NCI-H128 (cell line): ENCODE measurements around the gene DNMT3A.
A peak's percentile ranks its signal among the peaks of the same experiment; 100 is the strongest.

ENCODE experiments used
- DNase-seq: peaks from one replicate; lab custom pipeline; 2025; ENCODE audit not compliant: unreplicated experiment; lab: John Stamatoyannopoulos, UW

The DNMT3A gene

GRCh38 chr2:25328152-25329085 is 13.3 kb downstream of the DNMT3A start:
- no peak for DNase-seq

- no peak for DNase-seq
Observed at GRCh38 chr2:25326326-25327013, 15.3 kb downstream of the DNMT3A start.

- no peak for DNase-seq
Observed at GRCh38 chr2:25324905-25325592, 16.7 kb downstream of the DNMT3A start.

- no peak for DNase-seq
Observed at GRCh38 chr2:25324251-25324650, 17.5 kb downstream of the DNMT3A start.

DNA sequence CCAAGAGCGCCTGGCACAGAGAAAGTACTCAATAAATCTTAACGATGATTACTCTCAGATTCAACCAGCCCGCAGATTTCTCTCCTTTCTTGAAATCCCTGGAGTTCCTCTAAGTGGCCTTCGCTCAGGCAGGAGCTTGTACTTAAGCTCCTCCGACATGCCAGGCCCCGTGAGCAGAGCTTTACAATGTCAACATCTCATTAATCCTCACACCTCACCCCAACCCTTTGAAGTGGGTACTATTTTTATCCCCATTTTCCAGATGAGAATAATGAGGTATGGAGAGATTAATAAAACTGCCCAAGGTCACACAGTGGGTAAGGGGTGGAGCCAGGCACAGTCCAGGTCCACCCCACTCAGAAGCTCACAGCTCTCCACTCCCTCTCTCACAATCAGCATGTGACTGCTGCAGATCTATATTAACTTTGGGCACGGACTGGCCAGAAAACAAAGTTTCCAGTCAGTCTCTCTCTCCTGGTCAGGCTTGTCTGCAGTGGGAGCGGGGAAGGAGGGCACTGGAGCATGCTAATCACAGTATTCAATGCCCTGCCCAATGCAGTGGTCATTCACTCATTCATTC is 18.0 kb downstream of the DNMT3A start:
- DNase-seq: no peak

- no peak for DNase-seq
Observed at GRCh38 chr2:25323042-25323514, 18.6 kb downstream of the DNMT3A start.

- DNase-seq: no peak
Observed at GRCh38 chr2:25322312-25322711, 19.4 kb downstream of the DNMT3A start.

GRCh38 chr2:25320077-25320476 is 21.6 kb downstream of the DNMT3A start:
- DNase-seq: no peak

GRCh38 chr2:25316101-25316500 is 25.6 kb downstream of the DNMT3A start:
- DNase-seq: no peak

DNA sequence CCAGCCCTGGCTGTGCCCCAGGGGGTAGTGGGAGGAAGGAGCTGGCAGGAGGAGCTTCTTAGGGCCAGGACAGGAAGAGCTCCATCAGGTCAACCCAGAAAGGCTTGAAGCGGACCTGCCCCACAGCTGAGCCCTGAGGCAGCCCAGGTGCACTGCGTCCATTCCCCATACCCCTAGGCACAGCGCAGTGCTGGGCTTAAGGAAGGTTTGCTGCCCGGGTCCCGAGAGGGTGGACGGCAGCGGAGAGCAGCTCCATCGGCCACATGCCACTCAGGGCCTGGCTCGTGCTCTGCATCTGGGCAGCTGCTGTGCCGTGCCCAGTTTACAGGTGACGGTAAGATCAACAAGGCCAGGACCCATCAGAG is 26.4 kb downstream of the DNMT3A start:
- no peak for DNase-seq

GRCh38 chr2:25314514-25315315 is 27.0 kb downstream of the DNMT3A start:
- no peak for DNase-seq

DNA sequence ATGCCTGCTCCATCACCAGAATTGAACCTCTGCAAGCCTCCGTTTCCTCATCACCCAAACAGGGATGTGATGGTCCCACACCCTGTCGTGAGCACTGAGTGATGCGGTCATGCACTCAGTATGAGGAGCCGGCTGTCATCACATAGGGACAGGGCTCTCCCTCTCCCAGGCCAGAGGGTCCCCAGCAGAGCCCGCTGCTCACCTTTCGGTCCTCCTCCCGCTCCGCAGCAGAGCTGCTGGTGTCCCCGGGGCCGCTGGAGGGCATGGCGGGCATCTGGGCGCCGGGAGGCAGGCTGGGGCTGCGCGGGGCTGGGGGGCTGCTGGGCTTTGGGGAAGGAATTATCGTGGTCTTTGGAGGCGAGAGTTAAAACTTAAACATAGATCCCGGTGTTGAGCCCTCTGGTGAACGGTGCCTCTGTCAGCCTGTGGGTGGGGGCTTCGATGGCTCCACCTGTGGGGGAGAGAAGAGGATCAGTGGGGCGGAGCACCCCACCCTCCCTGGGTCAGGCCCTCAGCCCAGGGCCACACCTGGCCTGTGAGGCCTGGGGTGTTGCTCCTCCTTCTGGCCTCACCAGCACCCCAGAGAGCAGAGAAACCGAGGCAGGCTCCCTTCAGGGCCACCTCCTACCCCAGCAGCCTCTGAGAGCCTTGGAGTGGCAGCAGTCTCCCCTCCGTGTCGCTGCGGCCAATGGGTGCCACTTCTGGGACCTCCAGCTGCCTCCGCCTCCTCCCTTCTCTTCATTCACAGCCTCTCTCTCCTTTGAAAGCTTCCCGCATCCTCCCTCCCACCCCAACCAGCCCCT is 27.8 kb downstream of the DNMT3A start:
- no peak for DNase-seq

DNA sequence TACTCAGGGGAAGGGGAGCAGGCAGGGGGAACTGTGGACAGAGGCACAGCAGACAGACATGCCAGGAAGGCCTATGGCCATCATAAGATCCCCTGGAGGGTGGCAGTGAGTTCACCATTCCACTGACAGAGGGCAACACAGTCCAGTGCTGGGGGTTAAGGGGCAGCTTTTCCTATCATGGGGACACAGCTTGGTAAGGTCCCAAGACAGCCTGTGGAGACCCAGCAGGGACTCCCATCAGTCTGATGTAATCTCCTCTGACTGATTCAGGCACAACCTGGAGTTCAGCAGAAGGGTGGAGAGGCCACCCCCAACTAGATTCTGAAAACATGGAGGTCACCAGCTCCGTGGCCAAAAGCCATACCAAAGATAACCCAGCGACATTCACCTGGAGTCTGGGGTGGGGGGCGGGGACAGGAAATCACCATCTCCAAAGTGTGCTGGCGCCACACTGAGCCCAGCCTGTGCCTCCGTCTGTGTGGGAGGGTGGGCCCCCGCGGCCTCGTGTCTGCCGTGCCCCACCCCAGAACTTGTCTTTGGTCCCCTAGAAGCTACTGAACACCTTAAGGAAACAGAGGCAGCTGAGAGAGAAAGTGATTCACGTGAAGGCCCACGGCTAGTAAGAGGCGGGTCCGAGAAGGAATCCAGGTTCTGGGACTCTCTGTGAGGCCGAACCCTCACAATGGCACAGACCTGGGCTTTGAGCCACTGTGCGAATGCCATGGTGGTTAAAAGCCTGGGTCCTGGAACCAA is 28.6 kb downstream of the DNMT3A start:
- DNase-seq: no peak

DNA sequence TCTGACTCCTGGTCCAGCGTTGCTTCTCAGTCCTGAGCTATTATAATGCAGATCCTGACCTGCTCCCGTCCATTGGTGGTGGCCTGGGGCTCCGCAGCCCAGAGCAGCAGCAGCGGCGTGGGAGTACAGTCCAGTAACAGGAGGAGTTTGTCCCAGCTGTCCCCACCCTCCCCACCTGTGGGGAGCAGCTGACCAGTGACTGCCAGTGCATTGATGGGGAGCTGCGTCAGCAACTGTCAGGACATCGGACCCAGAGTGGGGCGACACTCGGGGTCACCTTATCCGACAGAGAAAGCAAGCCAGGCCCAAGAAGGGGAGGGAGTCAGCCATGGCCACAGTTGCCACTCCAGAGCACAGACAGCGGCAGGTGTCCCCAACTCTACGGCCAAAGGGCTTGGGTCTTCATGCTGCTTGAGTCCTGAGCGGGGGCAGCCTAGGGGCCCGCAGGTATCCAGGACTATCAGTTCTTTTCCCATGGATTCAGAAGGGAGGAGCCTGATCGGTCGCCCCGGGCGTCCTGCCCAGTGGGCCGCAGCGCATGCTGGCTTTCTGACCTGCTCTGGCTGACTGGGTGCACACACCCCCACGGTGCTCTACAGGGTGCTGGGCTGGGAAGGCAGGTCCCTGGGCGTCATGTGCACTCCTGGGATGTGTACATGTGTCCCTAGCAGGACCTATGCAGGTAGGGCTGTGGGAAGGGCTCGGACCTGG is 29.7 kb downstream of the DNMT3A start:
- no peak for DNase-seq

- peak; percentile 75 for DNase-seq
Observed at GRCh38 chr2:25310965-25311864, 30.5 kb downstream of the DNMT3A start.

- no peak for DNase-seq
Observed at GRCh38 chr2:25310709-25310964, 31.1 kb downstream of the DNMT3A start.

DNA sequence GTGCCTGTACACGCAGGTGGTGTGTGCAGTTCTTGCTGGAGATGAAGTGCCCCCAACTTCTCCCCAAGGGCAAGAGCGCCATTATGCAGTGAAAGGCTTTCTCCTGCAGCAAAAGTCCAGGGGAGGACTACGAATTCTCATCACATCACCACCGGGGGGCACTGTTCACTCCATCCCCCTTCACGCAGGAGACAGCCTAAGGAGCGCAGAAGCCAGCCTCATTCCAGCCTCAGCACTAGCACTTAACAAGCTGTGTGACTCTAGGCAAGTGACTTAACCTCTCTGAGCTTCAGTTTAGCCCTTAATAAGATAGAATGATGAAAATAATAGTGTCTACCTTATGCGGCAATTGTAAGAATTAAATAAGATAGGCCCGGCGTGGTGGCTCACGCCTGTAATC is 32.3 kb downstream of the DNMT3A start:
- DNase-seq: peak; percentile 18

DNA sequence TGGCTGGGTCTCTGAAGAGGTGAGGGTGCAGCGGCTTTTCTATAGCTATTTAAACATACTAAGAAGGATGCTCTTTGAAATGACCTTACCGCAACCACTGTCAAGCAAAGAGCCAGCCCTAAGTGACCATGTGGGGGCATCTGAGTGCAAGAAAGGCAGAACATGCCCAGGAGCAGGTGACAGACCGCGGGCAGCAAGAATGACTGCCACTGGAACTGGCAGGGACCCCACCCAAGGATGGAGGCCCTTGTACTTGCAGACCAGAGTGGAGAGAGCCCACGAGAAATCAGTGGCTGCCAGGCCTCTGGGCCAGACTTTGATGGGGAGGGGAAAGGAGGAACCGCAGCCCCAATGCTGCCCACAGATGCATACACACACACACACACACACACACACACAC is 33.1 kb downstream of the DNMT3A start:
- DNase-seq: no peak
